Fibroblast of peridontal ligament (primary cell): ENCODE results near the gene KIRREL3.
A peak's percentile ranks its signal among the peaks of the same experiment; 100 is the strongest.

Source experiments
- DNase-seq: peaks from one replicate; pipeline ENCODE4 v3.0.0-alpha.2; 2010; ENCODE audit errors: extremely low read depth

The KIRREL3 gene

DNA sequence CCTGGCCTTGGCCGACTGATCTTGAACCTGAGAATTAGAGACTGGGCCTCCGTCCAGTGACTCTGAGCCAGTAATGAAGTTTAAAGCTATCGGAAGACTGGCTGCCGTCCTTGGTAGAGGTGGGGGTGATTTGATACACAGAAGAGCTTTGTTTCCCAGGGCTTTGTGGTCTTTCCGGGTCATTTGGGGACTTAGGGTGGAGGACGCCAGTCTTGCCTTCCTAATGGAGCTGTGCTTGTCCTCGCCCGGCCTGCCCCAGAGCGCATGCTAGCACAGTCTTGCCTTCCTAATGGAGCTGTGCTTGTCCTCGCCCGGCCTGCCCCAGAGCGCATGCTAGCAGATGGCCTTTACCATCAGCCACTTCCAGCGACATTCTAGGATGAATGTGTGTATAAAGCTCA, 579.3 kb downstream of the KIRREL3 start:
- no peak for DNase-seq

DNA sequence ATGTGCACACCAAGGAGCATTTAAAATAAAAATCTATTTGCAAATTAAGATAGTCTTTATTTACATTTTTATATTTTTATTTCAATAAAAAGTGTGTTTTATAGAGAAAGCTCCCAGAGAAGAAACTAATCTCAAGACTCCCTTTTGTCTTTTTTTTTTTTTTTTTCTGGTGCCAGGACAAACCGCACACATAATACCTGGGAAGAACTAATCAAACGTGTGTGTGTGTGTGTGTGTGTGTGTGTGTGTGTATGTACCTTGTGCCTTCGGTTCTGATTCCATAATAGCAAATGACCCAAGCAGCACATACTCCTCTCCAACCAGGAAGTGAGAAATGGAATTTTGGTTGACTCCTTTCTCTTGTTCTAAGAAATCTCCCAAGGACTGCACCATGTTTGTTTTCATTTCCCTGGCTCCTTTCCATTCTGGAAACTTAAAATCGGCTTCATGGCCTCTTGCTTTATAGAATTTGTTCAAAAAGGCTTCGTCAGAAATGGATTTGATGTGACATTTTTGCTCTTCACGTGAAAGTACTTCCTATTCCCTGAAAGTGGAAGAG, 579.8 kb downstream of the KIRREL3 start:
- DNase-seq, result no peak

DNA sequence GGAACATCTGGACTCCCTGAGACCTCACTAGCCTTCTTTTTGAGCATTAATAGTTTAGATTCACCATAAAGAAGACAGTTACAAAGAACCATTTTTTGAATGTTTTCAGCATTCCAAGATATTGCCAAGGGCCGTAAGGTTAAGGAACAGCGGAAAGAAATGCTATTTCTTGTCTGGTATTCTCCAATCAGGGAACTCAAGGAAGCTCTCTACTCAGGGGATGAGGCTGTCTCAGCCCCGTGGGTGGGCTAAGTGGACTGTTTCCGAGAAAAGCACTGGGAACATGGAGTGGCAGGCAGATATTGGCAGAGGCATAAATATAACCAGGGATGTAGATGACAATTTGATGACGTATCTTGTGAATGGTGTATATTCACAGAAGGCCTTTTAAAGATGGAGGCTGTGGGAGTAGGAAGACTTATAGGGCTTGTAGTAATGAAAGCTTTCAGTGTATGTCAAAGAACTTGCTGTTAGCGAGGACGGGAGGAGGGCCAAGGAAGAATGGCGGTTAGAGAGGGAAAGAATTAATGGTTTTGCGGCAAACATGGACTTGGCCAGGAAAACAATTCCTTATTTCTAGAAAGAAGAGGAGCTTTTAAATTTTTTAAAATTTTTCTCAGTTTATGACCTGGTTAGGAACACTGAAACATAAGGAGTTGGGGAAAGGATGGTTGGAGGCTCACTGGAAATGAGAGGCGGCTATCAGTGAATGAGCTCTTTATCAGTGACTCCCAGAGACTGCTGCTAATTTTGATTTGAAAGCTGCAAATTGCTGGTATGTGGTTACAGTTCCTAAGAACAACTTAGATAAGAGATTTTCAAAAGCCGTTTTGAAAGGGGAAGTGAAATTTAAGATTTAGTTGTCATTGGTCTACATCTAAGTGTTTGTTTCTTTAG, 580.5 kb downstream of the KIRREL3 start:
- DNase-seq, result peak; percentile 57

DNA sequence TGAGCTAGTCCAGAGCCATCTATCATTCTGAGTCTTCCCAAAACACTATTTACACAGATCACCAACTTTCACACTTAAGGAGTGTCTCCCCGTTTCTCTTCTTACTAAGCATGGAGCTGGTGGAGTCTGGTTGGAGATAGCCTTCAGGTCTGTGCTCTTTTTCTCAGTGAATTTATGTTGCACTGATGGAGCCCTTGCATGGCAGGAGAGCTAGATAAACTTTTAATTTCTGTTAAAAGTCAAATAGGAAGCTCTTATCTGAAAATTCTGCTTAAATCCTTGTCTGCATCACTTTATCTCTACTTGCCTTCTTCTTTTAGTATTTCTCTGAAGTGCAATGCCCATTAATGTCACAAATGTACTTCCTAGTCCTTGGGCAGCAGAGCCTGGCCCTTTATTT, 581.7 kb downstream of the KIRREL3 start:
- DNase-seq, result no peak

DNA sequence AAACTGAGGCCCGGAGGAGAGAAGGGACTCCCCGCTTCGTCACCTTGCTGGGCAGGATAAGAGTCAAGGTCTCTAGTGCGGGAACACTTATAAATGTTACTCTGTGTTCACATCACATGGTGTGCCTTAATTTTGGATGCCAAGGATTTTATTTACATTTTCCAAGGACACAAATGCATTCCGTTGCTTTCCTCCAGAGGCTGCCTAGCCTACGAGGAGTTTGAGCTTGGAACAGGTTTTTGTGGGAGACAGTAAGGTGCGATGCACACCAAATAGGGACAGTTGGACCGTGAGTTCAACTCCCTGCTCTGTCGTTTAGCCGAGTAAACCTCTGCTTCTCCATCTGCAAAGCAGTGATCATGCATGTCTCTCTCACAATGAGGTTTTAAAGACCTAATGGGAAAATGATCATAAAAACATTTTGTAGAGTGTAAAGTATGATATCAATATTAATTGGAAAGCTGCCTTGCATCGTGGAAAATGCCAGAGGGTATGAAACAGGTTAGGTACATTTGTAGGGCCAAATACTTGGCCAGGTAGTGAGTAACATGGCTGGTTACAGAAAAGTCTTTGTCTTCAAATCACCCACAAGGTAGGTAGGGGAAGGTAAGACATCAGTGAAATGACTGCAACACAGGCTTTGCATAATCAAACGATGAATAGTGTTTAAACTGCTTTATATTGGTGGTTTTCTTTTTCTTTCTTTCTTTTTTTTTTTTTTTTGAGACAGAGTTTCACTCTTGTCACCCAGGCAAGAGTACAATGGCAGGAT, 583.3 kb downstream of the KIRREL3 start:
- DNase-seq, result no peak

DNA sequence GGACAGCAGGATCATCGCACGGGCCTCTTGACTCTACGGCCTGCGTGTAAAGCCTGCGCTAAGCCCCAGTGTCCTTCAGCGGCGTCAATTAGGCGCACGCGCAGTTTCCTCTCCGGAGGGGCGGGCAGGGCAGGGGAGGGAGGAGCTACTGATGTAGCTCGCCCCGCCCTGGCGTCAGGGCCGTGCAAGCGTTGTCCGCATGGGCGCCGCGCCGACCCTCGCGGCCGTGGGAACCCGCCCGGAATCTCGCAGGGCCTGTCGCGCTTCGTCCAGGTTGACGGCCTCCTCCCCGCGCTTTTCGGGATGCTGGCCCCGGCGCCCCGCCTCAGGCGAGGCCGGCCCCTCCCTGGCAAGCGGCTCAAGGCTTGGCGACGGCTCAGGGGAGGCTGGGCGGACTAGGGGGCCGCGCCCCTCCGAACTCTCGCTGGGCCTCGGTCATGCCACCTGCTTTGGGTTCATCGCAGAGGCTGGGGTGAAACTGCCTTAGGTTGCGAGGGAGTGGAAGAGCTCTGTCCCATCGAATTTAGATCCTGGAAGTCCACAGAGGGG, 584.0 kb downstream of the KIRREL3 start:
- DNase-seq, result peak; percentile 68

DNA sequence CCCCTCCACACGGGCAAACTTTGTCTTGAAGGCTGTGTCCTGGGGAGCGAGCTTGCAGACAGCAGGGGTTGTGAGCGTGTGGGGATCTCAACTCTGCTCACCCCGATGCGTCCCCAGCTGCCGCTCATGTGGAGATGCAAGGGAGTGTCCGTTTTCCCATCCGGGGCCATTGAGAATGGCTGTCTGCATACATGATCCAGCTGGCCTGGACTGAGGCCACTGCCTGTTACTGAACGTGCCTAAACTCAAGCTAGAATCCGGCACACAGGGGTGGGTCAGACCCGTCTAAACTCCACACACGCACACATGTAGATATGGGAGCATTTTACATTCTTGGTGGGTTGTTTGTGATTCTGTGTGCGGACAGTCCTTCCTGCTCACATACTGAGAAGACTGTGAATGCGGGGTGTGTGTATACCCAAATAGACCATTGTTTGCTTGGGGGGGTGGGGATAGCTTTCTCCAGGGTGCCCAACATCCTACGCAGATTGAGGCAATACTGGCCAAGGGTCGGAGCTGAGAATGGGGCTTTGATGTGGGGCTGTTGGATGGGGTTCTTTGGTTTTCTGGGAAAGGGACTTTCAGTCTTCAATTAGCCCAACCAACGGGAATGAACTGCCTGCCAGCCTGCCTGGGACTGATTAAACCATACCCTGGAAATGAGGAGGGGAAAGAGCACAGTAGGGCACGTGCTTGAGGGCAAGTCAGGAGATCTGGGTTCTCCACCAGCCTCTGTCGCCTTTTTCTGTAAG, 584.7 kb downstream of the KIRREL3 start:
- no peak for DNase-seq

DNA sequence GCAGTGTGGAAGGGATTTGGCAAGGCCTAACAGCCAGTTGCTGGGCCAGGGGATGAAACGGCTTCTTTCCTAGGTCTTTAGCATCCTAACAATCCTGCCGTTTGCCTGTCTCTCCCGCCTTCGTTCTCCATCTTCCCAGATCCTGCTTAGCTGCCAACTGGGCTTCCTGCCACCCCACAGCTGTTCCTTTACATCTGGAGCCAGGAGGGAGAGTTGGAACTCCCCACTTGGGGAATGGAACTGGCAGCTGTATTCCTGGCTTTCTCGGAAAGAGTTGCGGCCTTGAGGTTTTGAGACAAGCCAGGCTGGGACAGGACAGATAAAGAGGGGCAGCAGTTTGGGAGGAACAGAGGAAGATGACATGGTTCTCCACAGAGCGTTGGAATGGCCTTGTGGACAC, 585.4 kb downstream of the KIRREL3 start:
- peak; percentile 89 for DNase-seq

DNA sequence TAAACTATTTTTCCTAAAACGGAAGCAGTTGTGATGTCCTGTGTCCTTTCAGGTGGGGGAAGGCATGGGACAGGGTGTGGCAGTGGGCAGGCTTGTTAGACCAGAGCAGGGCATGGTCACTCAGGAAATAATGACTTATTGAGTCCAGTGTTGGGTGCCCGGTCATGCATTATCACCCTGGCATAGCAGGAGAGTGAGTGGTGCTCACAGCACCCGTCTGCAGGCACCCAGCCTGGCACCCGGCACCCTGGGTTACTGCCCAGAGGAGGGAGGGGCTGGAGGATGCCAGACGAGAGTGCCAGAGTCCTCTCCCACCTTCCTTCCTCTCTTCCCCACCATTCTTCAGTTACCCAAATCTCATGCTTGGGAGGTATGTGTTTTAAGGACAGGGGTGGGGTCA, 586.0 kb downstream of the KIRREL3 start:
- no peak for DNase-seq

DNA sequence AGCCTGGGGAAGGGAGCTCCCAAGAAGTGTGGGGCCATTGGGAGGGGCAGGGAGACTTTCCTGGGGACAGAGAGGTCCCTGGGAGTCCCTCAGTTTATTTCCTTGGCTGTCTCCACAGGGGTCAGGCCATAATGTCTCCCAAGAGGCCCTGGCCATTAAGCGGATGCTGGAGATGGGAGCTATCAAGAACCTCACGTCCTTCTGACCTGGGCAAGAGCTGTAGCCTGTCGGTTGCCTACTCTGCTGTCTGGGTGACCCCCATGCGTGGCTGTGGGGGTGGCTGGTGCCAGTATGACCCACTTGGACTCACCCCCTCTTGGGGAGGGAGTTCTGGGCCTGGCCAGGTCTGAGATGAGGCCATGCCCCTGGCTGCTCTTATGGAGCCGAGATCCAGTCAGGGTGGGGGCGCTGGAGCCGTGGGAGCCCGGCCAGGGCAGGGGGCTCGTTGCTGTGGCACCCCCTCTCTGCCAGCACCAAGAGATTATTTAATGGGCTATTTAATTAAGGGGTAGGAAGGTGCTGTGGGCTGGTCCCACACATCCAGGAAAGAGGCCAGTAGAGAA, 586.6 kb downstream of the KIRREL3 start:
- DNase-seq, result no peak

DNA sequence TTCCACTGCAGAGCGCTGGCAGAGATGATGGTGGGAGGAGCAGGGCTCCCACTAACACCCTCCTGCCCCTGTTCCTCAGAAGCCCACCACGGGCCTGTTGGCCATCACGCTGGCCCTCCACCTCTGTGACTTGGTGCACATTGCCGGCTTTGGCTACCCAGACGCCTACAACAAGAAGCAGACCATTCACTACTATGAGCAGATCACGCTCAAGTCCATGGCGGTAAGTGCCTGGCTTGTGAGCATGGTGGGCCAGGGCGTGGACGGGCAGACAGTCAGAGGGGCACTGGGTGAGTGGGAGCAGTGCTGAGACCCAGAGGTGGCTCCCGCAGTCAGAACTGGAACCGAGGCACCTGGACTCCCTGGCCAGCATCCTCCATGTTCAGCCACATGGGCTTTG, 587.1 kb downstream of the KIRREL3 start:
- no peak for DNase-seq

DNA sequence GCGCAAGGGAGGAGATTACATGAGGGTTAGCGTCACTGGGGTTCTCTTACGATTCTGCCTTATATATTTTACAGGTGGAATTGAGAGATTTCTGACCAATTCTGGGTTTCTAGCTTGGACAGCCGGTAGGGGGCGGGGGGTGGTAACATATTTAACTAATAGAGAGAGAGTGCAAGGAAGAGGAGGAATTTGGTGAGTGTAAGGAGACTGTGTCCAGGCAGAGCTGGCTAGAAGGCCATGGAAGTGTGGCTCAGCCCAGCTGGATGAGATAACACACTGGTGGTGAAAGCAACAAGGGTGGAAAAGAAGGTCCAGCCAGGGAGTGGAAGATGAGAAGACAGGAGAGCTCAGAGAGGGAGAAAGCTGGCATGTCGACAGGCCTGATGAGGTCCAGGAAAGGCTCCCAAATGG, 588.6 kb downstream of the KIRREL3 start:
- no peak for DNase-seq

DNA sequence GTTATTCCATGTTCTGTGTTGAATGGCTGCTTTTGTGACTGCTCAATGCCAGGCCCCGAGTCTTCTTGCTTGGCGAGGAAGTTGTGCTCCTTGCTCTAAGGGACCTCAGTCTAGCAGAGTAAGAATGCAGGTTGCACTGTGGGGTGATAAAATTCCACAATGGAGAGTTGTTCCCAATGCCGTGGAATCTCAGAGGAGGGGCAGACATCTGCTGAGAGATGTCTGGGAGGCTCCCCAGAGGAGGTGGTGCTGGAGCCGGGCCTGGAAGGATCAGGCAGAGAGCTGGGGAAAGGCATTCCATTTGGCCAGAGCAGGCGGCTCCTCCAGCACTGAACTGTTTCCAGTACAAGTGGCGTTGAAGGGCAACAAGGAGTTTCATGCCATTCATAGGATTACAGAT, 589.9 kb downstream of the KIRREL3 start:
- DNase-seq, result peak; percentile 35

DNA sequence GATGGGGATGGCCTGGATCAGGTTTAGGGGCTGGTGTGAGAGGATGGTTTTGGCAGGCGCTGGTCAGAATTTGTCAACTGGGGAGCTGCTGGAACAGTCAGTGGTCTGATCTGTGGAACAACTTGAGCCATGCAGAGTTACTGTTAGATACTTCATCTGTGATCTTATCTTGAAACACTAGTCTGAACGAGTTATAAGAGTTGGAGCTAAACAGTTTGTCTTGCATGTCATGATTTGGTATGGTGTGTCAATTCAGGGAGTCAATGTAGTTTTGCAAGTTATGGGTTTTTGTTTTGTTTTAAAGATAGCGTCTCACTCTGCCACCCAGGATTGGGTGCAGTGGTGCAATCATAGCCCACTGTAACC, 591.0 kb downstream of the KIRREL3 start:
- DNase-seq, result no peak

DNA sequence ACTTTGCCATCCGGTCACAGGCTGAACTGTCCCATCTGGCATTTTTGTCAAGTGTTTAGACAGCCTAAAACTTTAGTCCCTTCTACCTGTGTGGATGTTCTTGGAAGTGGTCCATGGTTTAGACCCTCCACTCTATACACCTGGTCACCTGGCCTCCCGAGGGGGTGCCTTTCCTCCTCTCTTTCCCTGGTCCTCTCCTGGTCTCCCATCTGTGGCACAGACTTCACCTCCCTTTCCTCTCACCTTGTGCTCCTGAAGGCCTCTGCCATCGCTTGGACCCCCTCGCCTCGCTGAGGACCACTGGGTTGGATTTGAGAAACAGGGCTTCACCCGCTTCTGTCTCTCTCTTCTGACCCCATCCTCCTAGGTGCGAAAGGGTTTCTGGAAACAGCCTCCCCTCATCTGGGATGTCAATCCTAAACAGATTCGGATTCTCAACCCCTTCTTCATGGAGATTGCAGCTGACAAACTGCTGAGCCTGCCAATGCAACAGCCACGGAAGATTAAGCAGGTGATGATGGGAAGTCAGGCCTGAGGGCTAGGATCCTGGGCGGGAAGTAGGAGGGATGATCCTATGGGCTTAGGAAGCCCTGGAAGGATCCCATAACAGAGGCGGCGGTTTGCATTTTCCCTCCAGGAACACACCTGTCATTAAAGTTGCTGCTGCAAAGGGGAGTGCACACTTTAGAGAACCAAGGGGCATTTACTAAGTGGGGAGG, 591.5 kb downstream of the KIRREL3 start:
- no peak for DNase-seq

DNA sequence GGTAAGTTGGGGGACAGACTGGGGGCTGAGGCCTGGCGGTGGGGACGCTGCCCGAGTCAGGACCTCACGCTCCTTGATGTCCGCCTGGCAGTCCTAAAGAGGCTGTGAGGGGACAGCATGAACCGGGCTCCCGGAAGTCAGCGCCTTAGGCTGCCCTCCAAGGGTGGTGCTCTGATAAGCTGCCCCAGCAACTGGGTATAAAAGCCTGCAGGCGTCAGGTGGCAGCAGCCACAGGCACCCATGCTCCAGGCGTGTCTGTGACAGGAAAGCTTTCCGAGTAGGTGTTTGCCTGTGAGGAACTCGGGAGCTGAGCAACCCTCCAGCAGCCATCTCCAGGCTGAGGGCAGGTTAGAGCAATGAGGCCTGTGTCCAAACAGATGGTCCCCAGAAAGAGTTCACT, 592.1 kb downstream of the KIRREL3 start:
- no peak for DNase-seq

DNA sequence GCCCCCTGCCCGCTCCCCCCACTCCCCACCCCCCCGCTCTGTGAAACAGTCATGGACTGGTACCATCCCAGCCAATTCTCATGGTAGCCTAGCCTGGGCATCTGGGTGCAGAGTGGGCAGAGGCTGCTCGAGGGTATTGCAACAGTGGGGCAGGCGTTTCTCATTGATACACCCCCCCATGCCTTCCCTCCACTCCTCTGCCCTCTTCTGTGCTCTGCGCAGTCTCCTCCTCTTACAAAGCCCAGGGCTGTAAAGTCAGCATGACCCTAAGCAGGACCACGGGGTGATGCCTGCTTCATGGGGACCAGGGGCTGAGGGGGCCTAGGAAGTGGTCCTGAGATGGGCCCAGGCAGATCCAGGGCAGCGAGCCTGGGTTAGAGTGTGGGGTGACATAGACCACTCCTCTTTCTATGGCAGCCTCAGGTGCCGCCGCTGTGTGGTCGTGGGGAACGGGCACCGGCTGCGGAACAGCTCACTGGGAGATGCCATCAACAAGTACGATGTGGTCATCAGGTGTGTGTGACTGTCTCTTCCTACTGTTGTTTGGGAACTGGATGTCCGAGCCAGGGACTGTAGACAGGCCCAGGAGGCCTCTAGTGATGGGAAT, 592.8 kb downstream of the KIRREL3 start:
- DNase-seq, result no peak

DNA sequence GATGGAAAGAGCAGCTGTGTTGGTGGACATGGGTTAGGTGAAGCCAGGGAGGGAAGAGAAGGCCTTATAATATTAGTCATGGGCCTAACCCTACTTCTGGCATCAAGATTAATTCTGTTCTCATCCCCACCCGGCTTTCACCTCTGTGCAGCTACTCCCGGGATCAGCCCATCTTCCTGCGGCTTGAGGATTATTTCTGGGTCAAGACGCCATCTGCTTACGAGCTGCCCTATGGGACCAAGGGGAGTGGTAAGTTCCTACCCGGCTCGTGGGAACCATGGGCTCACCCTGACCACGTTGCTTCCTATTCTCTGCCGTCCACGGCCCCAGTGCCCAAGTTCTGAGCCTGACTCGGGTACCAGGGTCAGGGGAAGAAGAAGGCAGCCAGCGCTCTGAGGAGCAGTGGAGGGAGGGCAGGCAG, 593.5 kb downstream of the KIRREL3 start:
- DNase-seq, result no peak

DNA sequence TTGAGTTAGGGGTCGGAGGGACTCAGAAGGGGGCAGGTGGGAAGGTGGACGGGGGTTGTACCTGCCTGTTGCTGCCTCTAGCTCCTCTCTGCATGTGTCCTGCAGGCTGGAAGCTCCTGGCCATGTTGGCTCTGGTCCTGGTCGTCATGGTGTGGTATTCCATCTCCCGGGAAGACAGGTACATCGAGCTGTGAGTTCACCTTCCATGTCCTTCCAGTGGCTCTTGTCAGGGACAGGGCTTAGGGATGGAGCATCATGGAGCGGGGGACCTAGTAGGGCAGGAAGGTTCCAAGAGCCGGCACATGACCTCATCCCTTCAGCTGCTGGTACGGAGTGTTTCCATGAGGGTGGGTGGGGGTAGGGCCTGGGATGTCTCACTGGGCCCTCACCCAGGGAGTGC, 594.2 kb downstream of the KIRREL3 start:
- DNase-seq, result no peak

DNA sequence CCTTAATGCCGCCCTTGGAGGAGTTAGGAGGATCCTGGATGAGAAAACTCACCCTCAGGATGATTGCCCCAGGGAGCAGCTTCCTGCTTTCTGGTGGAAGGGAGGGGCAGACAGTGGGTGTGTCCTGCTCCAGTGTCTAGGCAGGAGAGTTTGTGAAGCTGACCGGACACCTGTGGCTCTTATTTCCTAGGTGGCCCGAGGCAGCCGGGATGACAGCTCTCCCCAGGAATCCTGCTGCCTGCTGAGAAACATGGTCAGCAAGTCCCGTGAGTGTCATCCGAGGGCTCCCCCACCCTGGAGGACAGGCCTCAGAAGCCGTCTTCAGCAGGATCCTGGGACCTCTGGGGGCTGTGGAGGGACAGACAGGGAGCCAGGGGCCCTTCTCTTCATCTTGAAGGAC, 594.7 kb downstream of the KIRREL3 start:
- no peak for DNase-seq
